Kidney tubule cell (primary cell): ENCODE measurements around the gene CRADD.
"Not testable (repeated sequence)": the region's sequence is repeated elsewhere in the genome, so short reads cannot be mapped to it uniquely, and the experiment has no call there.

ENCODE experiments used
- DNase-seq: peaks from one replicate; pipeline ENCODE4 v3.0.0-alpha.2; 2018; ENCODE audit warnings: low spot score

CRADD gene

GRCh38 chr12:93758801-93759373 is 81.7 kb downstream of the CRADD start:
- DNase-seq: no peak

DNA sequence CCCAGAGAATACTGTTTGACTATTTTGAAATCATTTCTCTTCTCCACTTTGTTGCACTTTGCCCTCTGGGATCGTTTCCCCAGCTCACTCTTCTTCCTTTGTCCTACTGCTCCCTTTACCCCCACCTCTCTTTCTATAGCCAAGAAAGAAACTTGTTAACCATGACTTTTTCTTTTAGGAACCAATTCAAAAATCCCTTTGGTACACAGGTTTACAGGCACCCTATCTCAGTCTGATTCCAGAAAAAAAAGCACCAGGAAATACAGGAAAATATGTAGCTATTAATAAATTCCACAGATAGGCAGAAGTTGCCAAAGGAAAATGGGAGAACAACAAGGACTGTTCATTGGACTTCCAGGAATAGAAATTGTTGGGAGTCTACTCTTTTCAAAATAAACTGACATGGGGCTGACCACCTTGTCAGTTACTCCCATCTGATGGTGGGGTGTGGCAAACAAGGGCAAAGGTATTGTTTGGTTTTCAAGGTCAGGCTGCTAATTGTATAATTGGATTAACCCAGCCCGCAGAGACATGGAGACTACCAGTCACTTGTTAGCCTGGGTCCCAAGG is 82.4 kb downstream of the CRADD start:
- DNase-seq: no peak

- DNase-seq: no peak
Measured at GRCh38 chr12:93760275-93760875, 83.2 kb downstream of the CRADD start.

GRCh38 chr12:93762059-93762719 is 85.0 kb downstream of the CRADD start:
- no peak for DNase-seq

DNA sequence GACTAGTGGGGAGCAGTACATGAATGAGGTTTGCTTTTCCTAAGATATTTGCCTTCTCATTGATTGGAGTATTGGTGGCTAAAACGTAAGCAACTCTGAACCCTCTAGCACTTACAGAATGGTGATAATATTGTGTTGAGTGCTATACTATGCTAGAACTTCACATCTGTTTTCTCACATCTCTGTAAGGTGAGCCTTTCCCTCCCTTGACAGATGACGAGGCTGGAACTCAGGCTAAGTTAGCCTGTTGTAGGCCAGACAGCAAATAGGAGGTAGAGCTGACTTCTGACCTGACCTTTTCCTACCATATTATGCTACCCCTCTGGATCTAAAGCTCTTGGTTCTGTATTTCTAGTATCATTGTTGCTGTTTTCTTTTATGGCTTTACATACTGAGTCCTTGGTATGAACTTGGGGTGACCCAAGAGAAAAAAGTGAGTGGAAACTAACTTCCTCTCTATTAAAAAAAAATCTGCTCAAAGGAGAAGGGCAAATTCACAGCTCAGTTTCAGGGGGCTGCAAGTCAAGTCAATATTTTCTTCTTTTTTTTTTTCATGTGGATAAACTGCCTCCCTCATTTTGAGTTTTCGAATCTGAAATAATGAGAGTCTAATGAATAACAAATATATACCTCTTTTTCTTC is 85.9 kb downstream of the CRADD start:
- no peak for DNase-seq

GRCh38 chr12:93763746-93764147 is 86.6 kb downstream of the CRADD start:
- DNase-seq: no peak

DNA sequence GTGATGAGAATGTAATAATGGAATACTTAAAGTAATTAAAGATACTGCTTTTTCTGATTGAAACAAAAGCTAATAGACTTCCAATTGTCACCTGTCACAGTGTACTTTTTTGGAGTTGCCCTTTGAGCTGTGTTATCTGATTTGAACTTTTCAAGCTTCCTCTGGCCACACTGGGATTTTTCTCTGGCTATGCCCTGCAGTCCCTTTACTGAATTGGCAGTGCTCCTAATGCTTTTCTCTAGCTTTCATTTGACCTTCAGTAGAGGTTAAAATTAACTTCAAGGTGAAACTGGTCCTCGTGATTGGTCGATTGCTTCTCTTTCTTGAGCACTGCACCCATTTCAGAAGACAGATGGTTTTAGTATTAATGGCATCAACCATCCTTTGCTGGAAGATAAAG is 89.2 kb downstream of the CRADD start:
- no peak for DNase-seq

DNA sequence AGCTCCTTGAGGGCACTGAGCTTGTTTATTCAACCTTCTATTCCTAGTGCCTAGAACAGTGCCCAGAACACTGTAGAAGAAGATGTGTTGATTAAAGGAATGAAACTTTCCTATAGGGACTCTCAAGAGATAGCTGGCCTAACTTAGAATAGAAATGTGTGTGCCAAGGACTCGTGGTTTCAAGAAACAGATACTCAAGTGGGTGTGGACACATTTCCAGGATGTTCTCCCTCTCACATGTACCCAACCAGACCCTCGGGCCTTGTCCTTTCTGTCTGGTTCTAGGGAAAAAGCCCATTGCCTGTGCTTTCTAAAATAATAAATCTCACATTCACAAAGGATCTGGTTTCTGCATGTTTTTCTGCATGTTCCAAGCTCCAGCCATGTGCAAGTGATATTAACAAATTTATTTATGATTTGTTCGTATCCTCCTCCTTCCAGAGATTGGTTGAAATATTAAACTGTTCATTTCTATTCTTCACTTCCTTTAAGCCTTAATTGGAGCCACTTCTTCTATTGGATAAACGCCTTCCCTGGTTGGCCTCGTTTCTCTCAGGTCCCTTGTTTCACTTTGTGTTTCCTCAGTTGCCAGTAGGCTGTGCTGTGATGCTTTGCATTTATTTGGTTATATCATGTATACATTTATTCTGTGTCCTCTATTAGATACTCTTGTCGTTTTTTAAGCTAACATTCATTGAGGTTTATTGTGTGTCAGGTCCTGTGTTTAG is 89.8 kb downstream of the CRADD start:
- peak; percentile 43 for DNase-seq

DNA sequence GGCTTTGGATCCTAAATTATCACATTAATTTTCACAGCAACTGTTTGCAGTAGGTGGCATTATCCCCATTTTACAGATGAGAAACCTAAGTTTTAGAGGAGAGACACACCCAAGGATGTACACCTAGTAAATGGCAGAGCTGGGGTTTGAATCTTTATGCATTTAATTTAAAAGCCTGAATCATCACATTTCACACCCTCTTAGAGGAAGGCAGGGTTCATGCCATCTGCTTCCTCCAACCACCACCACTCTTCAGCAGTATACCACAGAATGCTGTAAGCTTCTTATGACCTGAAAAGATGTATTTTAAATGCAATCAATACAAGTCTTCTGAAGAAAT is 90.3 kb downstream of the CRADD start:
- no peak for DNase-seq

DNA sequence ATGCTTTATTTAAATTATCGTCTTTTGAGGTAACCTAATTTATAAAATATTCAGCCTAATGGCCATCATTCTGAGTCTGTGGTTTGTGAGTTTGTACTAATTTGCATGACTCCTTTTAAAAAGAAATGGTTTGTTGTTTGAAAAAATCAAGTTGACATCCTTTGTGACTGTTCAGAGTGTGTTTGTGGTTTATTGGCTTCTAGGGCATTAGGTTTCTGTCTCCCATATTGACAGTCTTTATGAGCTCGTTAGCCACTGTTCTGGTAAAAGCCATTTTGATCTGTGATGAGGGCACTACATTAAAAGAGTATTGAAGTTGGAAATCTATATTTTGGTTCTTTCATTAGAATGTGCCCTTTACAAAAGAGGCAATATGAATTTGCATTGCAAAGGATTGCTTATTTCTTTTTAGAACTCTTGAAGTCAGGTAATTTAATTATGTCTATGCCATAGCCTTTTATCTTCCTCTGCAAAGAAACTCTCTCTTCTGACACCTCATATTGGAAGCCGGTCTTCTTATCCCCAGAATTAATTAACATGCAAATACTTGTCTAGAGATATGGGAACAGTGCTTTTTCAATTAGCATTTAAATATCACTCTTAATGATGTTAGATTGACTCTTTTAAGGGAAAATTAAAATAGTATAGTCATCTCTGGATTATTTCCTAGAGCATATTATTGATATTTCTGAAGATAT is 95.0 kb downstream of the CRADD start:
- no peak for DNase-seq

DNA sequence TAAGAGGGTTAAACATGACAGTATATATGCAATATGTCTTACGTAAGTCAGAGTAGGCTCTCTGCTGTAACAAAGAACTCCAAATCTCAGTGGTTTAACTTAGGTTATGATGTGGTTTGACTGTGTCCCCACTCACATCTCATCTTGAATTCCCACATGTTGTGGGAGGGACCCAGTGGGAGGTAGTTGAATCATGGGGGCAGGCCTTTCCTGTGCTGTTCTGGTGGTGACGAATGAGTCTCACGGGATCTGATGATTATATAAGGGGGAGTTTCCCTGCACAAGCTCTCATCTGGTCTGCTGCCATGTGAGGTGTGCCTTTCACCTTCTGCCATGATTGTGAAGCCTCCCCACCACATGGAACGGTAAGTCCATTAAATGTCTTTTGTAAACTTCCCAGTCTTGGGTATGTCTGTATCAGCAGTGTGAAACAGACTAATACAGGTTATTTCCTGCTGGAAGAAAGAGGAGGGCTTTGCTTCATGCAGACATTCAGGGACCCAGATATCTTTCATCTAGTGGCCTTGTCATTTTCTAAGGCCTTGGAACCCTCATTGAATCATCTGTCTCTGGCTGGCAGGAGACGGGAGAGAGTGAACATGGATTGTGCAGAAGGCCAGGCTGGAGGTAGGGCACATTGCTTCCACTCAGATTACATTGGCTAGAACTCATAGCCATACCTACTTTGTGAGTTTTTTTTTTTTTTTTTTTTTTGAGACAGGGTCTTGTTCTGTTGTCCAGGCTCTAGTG is 96.1 kb downstream of the CRADD start:
- peak; percentile 17 for DNase-seq

DNA sequence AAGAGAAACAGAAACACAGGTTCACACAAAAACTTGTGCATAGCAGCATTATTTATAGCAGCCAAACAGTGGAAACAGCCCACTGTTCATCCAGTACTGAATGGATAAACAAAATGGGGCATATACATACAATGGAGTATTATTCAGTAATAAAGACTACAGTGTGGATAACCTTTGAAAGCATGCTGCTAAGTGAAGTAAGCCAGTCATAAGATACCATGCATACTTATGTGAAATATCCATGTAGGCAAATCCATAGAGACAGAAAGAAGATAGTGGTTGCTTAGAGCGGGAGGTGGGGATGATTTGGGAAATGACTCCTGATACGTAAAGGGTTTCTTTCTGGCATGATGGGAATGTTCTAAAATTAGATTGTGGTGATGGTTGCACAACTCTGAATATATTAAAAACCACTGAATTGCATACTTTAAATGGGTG is 99.4 kb downstream of the CRADD start:
- DNase-seq: peak; percentile 11

GRCh38 chr12:93777254-93777653 is 100.1 kb downstream of the CRADD start:
- DNase-seq: peak; percentile 27

DNA sequence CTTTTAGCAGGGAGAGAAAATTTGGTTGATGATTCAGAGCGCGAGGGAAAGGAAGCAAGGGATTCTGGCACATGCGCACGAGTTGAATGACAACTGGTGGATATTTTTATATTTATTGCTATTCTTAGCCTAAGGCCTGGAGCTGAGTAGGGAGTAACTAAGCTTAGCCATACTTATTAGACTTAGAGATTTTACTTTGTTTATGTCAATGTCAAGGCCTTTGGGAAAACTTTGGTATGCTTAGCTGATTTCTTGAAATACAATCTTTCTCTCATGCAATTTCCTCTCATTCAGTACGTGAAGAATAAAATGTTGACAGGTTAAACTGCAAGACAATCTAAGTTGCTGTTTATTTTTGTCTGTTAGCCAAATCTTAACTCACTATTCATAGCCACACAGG is 101.1 kb downstream of the CRADD start:
- DNase-seq: peak; percentile 11

DNA sequence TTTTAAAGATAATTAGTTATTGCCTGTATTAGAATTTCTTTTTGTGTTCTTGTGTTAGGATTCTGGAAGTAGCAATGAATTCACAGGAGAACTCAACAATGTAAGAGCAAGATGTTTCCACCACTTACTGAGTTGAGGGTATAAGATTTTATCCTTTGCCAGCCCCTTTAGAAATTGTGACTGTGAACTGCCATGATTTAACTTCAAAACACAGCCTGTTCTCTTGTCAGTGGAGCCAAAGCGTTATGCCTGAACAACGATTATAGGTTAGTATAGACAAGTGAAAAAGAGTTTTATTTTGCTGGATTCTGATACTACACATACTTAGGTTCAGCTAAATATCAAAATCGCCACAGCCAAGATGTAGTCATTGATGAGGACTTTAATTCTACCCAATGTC is 101.6 kb downstream of the CRADD start:
- DNase-seq: no peak

GRCh38 chr12:93780101-93780641 is 103.0 kb downstream of the CRADD start:
- no peak for DNase-seq

GRCh38 chr12:93780886-93781285 is 103.7 kb downstream of the CRADD start:
- DNase-seq: not testable (repeated sequence)

DNA sequence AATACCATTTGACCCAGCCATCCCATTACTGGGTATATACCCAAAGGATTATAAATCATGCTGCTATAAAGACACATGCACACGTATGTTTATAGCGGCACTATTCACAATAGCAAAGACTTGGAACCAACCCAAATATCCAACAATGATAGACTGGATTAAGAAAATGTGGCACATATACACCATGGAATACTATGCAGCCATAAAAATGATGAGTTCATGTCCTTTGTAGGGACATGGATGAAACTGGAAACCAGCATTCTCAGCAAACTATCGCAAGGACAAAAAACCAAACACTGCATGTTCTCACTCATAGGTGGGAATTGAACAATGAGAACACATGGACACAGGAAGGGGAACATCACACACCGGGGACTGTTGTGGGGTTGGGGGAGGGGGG is 104.8 kb downstream of the CRADD start:
- not testable (repeated sequence) for DNase-seq

DNA sequence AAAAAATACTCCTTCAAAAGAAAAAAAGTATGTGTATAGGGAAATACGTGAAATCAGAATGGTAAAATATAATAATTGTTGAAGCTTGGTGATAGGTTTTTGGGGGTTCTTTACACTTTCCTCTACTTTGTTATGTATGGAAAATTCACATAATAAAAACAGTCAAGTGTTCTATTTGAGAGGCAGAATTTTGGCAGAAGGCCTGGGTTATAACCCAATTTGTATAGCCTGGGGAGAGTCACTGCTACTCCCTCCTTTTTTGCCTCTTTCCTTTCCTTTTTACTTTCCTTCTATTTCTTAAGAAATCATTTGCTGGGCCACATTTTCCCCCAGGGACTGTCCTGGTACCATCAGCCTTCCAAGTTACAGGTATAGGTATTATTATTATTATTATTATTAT is 105.7 kb downstream of the CRADD start:
- DNase-seq: no peak

DNA sequence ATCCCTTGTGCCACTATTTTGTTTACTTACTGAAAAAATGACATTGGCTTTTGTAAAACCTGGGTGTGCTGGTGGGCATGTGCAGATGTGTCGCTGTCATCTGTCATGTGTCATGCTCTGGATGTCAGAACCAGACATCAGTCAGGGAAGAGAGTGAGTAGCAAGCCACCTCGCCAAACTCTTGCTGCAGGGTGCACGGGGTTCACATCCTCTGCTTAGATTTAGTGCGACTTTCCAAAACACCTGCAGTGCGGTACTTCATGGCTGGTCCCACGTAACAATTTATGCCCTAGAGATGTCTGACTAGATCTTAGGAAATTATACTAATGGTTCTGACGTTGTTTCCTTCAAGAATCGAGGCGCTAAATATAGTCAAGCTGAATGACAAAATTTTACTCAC is 106.7 kb downstream of the CRADD start:
- peak; percentile 12 for DNase-seq
